Measurements from ENCODE around the gene SLC27A4.

SLC27A4 gene

GRCh38 chr9:128339761-128340690, at the start of gene SLC27A4:
TSS of gene SLC27A4 (plus strand) at chr9:128340527. CDS start at chr9:128343133, 2,606 bp downstream.
- no peak for DNase-seq (ENCODE audit: extremely low read depth, low read depth)
- H3K4me3 ChIP-seq (replicated peaks; ENCODE audit: low read depth, low read length), result peak within 1 kb of the TSS; percentile 85
- no peak for TF ChIP-seq CTCF (IDR thresholded peaks at IDR 0.05; ENCODE audit: low read depth, low read length, missing control alignments)

- DNase-seq (ENCODE audit: extremely low read depth, low read depth), result no peak
- TF ChIP-seq CTCF (IDR thresholded peaks at IDR 0.05; ENCODE audit: low read depth, low read length, missing control alignments), result no peak
- H3K4me3 ChIP-seq (replicated peaks; ENCODE audit: low read depth, low read length), result no peak overlapping the region
These were observed 48.3 kb upstream of the SLC27A4 start for GRCh38 chr9:128292009-128292408.

- no peak for TF ChIP-seq CTCF (IDR thresholded peaks at IDR 0.05; ENCODE audit: low read depth, low read length, missing control alignments)
- no peak for DNase-seq (ENCODE audit: extremely low read depth, low read depth)
- no peak overlapping the region for H3K4me3 ChIP-seq (replicated peaks; ENCODE audit: low read depth, low read length)
These were observed 47.2 kb upstream of the SLC27A4 start for GRCh38 chr9:128293091-128293490.

- TF ChIP-seq CTCF (IDR thresholded peaks at IDR 0.05; ENCODE audit: low read depth, low read length, missing control alignments), result no peak
- DNase-seq (ENCODE audit: extremely low read depth, low read depth), result no peak
- no peak overlapping the region for H3K4me3 ChIP-seq (replicated peaks; ENCODE audit: low read depth, low read length)
These were observed 46.2 kb upstream of the SLC27A4 start for GRCh38 chr9:128294142-128294541.

GRCh38 chr9:128296340-128297220, 43.7 kb upstream of the SLC27A4 start:
- no peak overlapping the region for H3K4me3 ChIP-seq (replicated peaks; ENCODE audit: low read depth, low read length)
- DNase-seq (ENCODE audit: extremely low read depth, low read depth), result no peak
- TF ChIP-seq CTCF (IDR thresholded peaks at IDR 0.05; ENCODE audit: low read depth, low read length, missing control alignments), result no peak

- no peak overlapping the region for H3K4me3 ChIP-seq (replicated peaks; ENCODE audit: low read depth, low read length)
- no peak for TF ChIP-seq CTCF (IDR thresholded peaks at IDR 0.05; ENCODE audit: low read depth, low read length, missing control alignments)
- DNase-seq (ENCODE audit: extremely low read depth, low read depth), result no peak
These were observed 43.0 kb upstream of the SLC27A4 start for GRCh38 chr9:128297221-128297773.
